Body of pancreas (tissue), 4 donors: ENCODE results near the gene MCMBP. TPM values are rescaled to one million over a fixed set of nuclear protein-coding genes. Genes with fewer than 3 reads are reported as not detected.

Source experiments
- ATAC-seq: fragments of 150-250 bp; one replicate; pipeline ENCODE4 v1.9.1; 2016
- DNase-seq, 4 donors: peaks; one replicate each; pipeline ENCODE4 v3.0.0-alpha.2; 2019
- H3K27ac ChIP-seq, 4 donors: fragments of 200-600 bp; sonication (generic); 1 replicate in 3 of 4; 2 replicates in 1 of 4; pipeline versions ENCODE4 v1.5.1 to v1.6.1; 2016 to 2019; ENCODE audit warnings: mild to moderate bottlenecking in 1 of 4, mixed read lengths in 1 of 4, moderate library complexity in 1 of 4
- H3K27me3 ChIP-seq, 2 donors: fragments of 200-600 bp; sonication (generic); one replicate each; pipeline ENCODE4 v1.6.0; 2016; ENCODE audit warnings: mild to moderate bottlenecking in 1 of 2
- H3K36me3 ChIP-seq, 2 donors: fragments of 200-600 bp; sonication (generic); replicated peaks in 1 of 2; 2 replicates each; pipeline ENCODE4 v1.5.1; 2016; ENCODE audit warnings: low read depth in 2 of 2; ENCODE audit not compliant: insufficient read depth in 1 of 2
- H3K4me1 ChIP-seq: fragments of 200-600 bp; sonication (generic); one replicate; pipeline ENCODE4 v1.6.0; 2016
- H3K4me3 ChIP-seq, 2 donors: fragments of 200-600 bp; sonication (generic); 1 replicate in 1 of 2; 2 replicates in 1 of 2; pipeline ENCODE4 v1.5.1; 2016 to 2019
- H3K9me3 ChIP-seq, 3 donors: fragments of 200-600 bp; sonication (generic); 1 replicate in 2 of 3; 2 replicates in 1 of 3; pipeline ENCODE4 v1.5.1; 2016
- POLR2A ChIP-seq, 3 donors: fragments of 450-650 bp; IDR thresholded peaks; one replicate each; pipeline ENCODE4 v1.6.1; 2016; ENCODE audit warnings: antibody characterized with exemption in 3 of 3, mild to moderate bottlenecking in 2 of 3
- WGBS, 2 donors: methylation state at CpG; one replicate each; pipeline ENCODE4 v1.1.5; 2017; 5-methylcytosine and 5-hydroxymethylcytosine counted together
- intact Hi-C: fragments of 100-400 bp; cut with DNase I; formaldehyde crosslinking; loops from one replicate; pipeline ENCODE4 v1.15.1; 2023
- total RNA-seq, 2 donors: library from RNA; depleted of rRNA; stranded (reverse); fragments of >200 nt; gene quantifications; one replicate each; pipeline ENCODE4 v1.1.0, GENCODE V29; 2016
- TF ChIP-seq, protein P1 (sequence below), 7 experiments: fragments of 450-650 bp in 4 of 7; fragments of 200-600 bp in 3 of 7; sonication (generic) in 3 of 7; IDR thresholded peaks; one replicate each; pipeline ENCODE4 v1.5.1; 2016 to 2019; ENCODE audit warnings: antibody characterized with exemption in 7 of 7

Gene MCMBP
- total RNA-seq, 2 donors from 2014 or later = 26.2 to 29.0 TPM

DNA sequence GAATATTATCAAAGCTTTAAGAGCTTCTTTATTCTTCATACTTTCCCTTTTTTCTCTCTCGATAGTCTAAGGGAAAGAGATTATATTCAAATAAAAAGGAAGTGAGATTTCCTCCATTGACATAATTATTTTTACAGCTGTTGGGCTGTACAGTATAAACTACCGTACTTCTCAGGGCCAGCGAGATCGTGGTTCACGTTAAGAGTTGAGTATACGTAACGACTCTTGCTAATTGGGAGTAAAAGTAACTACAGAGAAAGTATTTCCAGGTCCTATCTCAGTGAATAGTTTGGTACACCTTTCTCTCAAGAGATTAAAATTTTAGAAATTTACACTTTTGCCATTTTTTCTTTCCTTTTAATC is 89.0 kb downstream of the MCMBP start:
- 88 to 90% methylated on average over 7 of the region's 7 CpGs for whole genome bisulfite sequencing, 2 donors
- ATAC-seq = no peak

GRCh38 chr10:119782981-119783664 is 89.5 kb downstream of the MCMBP start:
- Histone ChIP-seq H3K4me1 (no peaks in the 10 kb centered on the region), H3K4me3 (no peak overlapping the region), H3K27me3 (no peaks in the 10 kb centered on the region), H3K36me3 (no peaks in the 10 kb centered on the region), H3K9me3 (no peaks in the 10 kb centered on the region), H3K27ac (no peak overlapping the region)
- DNase-seq (no peak), ATAC-seq (no peak)
- no peak for TF ChIP-seq POLR2A (IDR thresholded peaks at IDR 0.05)
- TF ChIP-seq, protein P1, sequence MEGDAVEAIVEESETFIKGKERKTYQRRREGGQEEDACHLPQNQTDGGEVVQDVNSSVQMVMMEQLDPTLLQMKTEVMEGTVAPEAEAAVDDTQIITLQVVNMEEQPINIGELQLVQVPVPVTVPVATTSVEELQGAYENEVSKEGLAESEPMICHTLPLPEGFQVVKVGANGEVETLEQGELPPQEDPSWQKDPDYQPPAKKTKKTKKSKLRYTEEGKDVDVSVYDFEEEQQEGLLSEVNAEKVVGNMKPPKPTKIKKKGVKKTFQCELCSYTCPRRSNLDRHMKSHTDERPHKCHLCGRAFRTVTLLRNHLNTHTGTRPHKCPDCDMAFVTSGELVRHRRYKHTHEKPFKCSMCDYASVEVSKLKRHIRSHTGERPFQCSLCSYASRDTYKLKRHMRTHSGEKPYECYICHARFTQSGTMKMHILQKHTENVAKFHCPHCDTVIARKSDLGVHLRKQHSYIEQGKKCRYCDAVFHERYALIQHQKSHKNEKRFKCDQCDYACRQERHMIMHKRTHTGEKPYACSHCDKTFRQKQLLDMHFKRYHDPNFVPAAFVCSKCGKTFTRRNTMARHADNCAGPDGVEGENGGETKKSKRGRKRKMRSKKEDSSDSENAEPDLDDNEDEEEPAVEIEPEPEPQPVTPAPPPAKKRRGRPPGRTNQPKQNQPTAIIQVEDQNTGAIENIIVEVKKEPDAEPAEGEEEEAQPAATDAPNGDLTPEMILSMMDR (IDR thresholded peaks at IDR 0.05) = no peak
- WGBS, 2 donors = 85 to 88% methylated on average over 4 of the region's 4 CpGs
- intact Hi-C loops = no loop called here

More for the DNA sequence above, 89.0 kb downstream of the MCMBP start:
- no peak for TF ChIP-seq POLR2A (IDR thresholded peaks at IDR 0.05)
- TF ChIP-seq, protein P1 (IDR thresholded peaks at IDR 0.05) = no peak
- no peak for DNase-seq
- H3K36me3 ChIP-seq = no peaks in the 10 kb centered on the region
- no peaks in the 10 kb centered on the region for H3K4me1 ChIP-seq
- H3K9me3 ChIP-seq = no peaks in the 10 kb centered on the region
- H3K4me3 ChIP-seq = no peak overlapping the region
- H3K27me3 ChIP-seq = no peaks in the 10 kb centered on the region
- intact Hi-C loops = no loop called here
- no peak overlapping the region for H3K27ac ChIP-seq

DNA sequence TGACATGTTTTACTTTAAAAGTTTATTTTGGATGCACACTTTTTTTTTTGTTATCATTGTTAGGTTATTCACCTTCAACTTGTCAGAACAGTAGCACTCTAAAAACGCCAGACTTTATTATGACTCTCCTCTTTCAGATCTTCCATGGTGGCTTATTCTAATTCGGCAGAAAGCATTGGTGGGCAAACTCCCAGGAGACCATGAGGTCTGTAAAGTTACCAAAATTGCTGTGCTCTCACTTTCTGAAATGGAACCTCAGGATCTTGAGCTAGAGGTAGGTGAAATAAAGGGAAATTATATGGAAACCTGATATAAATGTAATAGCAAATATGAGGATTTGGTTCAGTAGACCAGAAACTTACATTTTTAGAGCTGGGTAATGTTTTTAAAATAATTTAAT is 91.1 kb downstream of the MCMBP start:
- Histone ChIP-seq H3K4me3 (no peak overlapping the region), H3K4me1 (no peaks in the 10 kb centered on the region), H3K9me3 (no peaks in the 10 kb centered on the region), H3K27ac (no peak overlapping the region), H3K36me3 (no peaks in the 10 kb centered on the region), H3K27me3 (no peaks in the 10 kb centered on the region)
- DNase-seq = no peak
- ATAC-seq = no peak
- intact Hi-C loops = no loop called here
- 80 to 86% methylated on average over 2 of the region's 2 CpGs for WGBS, 2 donors
- TF ChIP-seq, protein P1 (IDR thresholded peaks at IDR 0.05) = no peak
- no peak for TF ChIP-seq POLR2A (IDR thresholded peaks at IDR 0.05)

GRCh38 chr10:119780879-119781480 is 91.7 kb downstream of the MCMBP start:
- intact Hi-C loops = no loop called here

More at GRCh38 chr10:119780879-119781480, 91.7 kb downstream of the MCMBP start:
- DNase-seq (no peak), ATAC-seq (no peak)
- H3K27ac ChIP-seq = no peak overlapping the region
- WGBS, 2 donors = 92 to 95% methylated on average over 5 of the region's 5 CpGs
- TF ChIP-seq POLR2A (IDR thresholded peaks at IDR 0.05) = no peak
- TF ChIP-seq, protein P1 (IDR thresholded peaks at IDR 0.05) = no peak
- H3K4me1 ChIP-seq = no peaks in the 10 kb centered on the region
- H3K4me3 ChIP-seq = no peak overlapping the region
- no peaks in the 10 kb centered on the region for H3K9me3 ChIP-seq
- H3K36me3 ChIP-seq = no peaks in the 10 kb centered on the region
- H3K27me3 ChIP-seq = no peaks in the 10 kb centered on the region

Other genes with a start within 250 kb of the MCMBP start
- 10 to 100 TPM; 11.9 to 17.5 TPM for gene BAG3, start 221.5 kb downstream of the MCMBP start, total RNA-seq
- gene INPP5F, start 146.8 kb downstream of the MCMBP start, total RNA-seq = 1 to 10 TPM; 3.6 to 7.8 TPM
- gene SEC23IP, start 19.9 kb upstream of the MCMBP start, total RNA-seq = 10 to 100 TPM; 10.1 to 24.1 TPM